ENCODE measurements around the gene ZBTB17.
"Not testable (repeated sequence)": the region's sequence is repeated elsewhere in the genome, so short reads cannot be mapped to it uniquely, and the experiment has no call there.

ZBTB17 gene

DNA sequence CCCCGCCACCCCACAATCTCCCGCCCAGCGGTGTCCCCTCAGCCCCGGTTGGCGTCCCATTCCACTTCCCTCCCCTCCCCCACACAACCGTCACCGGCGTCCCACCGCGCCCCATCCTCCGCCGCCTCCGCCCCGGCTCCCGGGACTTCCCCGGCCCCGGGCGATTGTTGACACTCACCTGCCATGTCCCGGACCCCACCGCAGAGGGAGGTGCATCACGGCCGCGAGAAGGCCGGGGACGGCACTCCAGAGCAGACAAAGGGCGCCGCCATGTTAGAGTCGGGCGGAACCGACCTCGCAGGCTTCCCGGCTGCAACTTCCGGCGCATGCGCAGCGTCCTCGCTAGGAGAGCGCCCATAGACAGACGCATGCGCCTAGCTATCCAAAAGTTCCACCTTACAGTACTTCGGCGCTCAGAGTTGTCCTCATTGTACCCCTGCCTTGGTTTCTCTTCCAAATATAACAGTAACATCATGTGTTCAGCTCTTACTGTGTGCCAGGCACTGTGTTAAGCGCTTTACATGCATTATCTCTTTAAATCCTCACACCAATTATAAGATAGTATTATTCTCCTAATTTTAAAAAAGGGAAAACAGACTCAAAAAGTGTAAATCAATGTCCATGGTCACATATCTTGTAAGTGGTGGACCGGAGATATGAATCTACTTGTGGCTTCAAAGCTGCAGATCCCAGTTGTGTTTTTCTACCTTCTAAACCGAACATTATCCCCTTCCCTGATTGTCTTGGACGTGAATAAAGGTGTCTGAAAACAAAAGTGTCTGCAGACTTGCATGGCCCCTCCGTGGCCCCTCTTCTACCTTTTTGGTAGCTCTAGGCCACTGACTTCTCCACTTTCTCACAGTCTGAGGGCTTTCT, at the start of gene ZBTB17:
TSS of gene ZBTB17 (minus strand) at position 297 of the 876 bp plus-strand sequence. CDS start 27,606 bp downstream, outside the sequence.
- DNase-seq: peak; percentile 96 to 98

DNA sequence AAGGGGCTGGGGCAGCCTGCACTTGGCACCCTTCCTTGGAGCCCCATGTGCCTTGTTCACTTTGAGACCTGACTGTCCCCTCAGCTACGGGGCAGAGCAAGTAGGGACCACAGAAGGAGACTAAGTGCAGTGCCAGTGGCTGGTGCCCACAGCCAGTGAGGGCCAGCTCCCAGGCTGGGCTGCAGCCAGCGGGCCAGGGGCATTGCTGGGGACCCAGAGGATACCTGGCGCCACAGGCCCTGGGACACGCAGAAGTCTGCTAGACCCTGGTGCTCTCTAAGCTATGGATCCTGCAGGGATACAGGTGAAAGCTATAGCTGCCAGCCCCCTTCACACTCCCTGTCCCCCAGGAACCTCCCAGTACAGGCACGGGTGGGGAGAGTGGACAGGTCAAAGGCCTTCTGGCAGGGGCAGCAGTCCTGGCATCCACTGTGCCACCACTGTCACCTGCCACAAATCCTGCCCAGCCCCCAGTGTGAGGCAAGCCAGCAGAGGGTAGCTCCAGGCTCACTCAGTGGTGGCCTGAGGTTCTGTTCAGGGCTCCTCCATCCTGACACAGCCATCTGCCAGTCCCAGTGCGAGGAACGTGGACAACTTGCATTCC, 47.3 kb upstream of the ZBTB17 start:
- no peak for DNase-seq

DNA sequence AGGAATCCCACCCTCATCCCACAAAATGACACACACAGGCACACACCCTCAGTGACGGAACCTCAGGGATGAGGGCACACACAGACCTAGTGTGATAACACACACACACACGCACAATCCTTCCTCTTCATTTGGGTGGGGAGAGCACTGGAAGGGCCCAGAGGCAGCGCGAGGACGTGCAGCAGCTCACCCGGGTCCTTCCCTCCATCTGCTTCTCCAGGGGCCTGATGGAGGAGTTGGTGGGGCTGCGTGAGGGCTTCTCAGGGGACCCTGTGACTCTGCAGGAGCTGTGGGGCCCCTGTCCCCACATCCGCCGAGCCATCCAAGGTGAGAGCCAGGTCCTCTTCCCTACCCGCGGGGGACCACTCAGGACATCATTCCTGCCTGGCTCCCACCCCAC, 46.5 kb upstream of the ZBTB17 start:
- DNase-seq: no peak

DNA sequence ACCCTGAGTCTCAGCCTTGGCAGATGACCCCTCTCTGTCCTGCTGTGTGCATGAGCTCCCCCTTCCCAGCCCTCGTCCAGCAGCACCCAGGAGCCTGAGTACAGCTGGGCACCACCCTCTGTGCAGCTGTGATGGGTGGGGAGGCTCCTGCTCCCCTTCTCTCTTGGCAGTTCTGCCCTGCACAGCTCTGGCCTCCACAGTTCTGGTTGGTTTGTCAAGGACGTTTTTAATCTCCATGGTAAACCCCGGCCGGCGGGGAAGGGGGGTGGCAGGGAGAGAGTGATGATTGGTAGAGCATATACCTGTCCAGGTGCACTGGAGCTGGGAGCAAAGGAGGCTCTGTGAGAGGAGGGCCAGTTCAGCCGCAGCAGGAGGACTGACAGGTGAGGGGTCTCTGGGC, 45.8 kb upstream of the ZBTB17 start, which contains the start of gene CLCNKA:
TSS of gene CLCNKA (plus strand) at position 356 of the 400 bp plus-strand sequence. CDS start 584 bp downstream, outside the sequence.
- no peak for DNase-seq

DNA sequence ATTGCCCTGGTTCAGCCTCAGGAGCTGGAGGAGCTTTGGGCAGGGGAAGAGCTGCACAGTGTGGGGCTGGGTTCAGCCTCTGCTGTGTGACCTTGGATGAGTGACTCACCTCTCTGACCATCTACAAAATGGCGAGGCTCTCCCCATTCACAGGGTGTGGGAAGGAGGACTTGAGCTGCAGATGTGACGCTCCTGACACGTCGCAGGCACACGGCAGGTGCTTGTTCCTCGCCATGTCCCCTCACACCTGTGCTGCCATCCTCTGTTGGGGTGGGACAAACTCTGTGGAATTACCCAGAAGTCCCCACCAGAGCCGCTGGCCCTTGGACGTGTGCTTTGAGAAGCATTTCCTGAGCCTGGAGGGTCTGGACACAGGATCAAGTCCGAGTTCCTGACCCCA, 45.0 kb upstream of the ZBTB17 start:
- DNase-seq: not testable (repeated sequence)

DNA sequence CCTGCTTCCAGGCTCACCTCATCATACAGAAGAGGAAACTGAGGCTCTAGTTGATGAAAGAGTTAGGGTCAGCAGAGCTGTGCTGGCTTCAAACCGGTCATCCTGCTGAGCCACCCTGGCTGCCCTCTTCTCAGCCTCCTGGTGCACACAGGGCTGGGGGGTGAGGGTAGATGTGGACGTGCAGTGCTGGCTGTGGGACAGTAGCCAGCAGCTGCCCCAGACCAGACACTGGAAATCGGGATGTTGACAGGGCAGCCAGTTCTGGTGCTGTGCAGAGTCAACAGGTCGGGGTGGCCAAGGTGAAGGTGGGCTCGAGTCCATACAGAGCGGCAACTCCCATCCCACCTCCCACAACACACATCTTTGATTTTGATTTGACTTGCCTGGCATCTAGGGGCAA, 44.4 kb upstream of the ZBTB17 start:
- no peak for DNase-seq

DNA sequence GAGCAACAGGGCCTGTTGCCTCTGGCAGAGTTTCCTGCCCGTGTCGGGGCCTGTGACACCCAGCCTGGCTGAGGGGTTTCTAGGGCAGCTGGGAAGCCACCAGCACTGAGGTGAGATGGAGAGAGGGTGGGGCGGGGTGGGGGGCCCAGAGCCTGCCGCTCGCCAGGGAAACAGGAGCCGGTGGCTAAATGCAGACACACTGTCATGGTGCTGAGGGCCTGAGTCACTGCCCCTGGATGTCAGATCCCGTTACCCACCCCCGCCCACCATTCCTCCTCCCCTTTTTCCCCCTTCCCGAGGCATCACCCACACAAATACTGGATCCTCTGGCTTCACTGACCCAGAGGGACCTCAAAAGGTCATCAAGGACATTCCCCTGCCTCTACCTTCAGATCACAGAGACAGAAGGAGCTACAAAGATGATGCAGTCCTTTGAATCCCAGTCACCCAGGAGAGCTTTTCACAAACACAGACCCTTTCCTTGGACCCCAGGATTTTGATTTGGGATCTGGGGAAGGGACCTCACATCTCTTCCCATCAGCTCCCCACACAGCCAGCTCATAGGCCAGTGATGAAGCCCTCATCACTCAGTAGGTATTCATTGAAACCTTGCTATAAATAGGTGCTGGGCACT, 43.9 kb upstream of the ZBTB17 start:
- no peak for DNase-seq

DNA sequence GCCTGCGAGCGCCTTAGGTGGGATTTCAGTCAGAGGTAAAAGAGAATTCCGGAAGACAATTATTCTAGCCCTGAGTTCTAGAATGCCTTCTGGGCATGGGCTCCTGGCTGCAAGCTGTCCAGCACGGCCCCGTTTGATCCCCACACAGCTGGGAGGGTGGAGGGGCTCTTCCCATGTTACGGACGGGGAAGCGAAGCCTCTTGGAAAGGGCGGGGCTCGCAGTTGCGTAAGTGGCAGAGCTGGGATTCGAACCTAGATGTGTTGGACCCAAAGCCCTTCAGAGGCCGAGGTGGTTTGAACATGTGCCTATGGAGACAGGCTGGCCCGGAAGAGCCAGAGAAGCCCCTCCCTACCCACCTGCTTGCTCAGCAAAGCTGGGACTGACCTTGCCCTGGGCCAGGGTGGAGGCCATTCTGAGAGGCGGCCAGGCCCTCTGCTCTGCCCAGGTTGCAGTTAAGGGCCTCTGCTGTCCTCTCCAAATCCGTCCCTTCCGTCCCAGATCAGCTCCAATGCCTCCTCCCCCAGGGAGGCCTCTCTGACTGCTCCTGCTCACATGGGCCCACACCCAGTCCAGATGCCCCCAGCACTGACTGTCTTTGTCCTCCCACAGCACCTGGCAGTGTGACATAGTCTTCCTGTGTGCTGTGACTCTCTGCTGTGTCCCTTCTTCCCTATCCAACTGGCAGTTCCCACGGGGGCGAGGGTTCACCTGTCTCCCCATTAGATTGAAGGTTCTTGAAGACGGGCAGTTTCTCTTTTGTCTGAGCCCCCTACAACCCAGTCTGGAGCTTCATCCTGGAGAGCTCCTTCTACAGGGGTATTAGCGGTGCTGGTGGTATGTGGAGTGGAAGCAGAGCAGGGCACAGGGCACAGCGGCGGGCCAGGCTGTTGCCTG, 43.1 kb upstream of the ZBTB17 start:
- no peak for DNase-seq

DNA sequence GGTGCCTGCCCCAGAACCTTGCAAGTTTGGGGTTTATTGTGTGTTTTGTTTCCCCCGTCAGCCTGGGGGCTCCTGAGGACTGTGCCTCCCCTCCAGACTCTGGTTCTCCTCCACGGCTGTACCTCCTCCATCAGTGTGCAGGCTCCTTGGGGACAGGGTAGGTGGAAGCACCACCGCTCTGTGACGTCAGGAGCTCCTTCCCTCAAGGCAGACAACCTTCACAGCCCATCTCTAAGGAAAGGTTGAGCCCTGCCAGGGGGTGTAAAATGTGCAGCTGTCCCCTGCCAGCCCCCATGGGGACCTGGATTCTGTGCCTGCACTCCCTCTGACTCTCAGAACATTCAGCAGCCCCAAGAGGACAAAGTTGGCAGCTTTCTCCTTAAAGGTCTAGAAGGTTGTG, 42.4 kb upstream of the ZBTB17 start:
- no peak for DNase-seq

DNA sequence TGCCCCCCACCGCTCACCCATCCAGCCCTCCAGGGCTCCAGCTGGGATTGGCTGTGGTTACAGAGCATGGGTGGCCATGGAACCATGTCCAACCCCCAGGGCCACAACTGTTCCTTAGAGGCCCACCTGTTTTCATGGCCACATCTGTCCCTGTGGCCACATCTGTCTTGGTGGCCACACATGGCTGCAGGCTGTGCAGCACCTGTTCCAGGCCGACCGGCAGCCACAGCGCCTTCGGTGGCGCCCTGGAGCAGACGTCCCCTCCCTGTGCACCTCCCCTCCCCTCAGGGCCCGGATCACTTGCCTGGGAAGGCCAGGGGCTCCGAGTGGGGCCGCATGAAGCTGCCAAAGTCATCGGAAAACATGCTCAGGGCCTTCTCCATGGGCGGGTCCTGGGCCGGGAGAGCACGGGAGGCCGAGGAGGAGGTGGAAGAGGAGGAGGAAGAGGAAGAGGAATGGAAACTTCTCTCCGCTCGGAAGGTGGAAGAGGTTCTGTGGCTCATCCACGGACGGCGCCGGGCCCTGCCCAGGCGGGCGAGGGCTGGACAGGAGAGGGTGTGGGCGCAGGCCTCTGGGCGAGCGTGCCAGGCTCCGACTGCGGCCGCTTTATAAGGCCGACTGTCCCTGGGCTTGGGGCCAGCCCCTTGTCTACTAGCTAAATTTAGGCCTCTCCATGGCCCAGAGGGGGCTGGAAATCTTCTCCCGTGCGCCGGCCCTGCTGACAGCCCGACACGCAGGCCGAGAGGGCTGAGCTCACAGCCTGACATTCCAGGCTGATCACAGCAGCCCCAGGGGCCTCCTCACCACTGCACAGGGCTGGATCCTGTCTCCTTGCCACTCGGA, 41.8 kb upstream of the ZBTB17 start, which contains the start of gene HSPB7:
TSS of gene HSPB7 (minus strand) at position 583 of the 843 bp plus-strand sequence. CDS start at position 503, 80 bp downstream.
- DNase-seq: no peak

DNA sequence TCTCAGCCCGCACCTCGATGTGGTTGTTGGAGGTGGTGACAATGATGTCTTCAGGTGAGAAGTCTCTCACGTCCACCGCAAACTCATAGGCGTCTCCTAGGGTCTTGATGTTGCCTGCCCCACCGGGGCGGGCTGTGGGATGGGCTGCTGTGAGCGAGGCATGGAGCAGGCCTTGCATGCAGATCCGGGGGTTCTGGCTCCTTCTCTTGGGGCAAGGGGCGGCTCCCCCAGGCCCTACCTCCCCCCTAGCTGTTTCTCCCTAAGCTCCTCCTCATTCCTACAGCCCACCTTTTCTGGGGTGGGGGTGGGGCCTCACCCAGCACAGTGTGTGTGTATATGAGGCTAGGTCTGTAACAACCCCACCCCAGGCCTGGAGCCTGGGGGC, 41.2 kb upstream of the ZBTB17 start:
- DNase-seq: no peak

DNA sequence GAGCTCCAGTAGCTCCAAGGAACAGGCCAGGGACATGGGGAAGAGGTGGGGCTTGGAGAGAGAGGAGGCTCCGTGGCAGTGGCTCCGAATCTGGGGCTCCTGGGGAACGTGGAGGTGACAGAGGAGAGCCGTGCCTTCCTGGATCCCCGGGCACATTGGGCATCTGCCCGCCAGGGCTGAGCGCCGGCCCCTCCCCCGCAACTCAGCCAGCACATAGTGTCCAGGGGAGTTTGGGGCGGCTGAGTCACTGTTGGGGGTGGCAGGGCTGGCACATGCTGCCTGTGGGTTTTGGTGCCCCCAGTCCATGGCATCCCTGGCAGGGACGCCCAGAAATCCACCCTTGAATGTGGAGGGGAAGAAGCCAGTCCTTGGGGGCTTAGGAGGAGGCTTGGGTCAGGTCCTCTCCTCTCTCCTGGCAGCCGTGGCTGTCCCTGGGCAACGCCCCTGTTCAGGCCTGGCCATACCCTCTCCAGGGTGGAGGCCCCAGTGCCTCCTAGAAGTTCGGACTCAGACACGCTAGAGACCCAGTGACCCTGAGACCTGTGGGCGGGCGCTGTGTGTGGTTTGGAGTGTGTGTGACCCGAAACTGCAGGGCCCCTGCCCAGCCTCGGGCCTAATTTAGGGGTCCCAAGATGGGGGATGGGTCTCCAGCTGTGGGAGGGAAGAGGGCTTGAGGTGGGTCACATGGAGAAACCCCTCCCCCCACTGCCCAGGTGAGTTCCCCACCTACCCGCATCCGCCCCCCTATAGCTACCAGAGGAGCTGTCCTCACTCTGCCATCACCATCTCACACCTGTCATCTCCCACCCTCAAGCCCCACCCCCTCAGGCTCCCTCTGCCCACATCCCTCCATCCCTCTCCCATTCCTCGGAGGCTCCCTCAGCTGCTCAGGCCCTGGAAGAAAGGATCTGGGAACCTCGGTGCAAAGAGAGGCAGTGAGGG, 40.3 kb upstream of the ZBTB17 start:
- DNase-seq: no peak

DNA sequence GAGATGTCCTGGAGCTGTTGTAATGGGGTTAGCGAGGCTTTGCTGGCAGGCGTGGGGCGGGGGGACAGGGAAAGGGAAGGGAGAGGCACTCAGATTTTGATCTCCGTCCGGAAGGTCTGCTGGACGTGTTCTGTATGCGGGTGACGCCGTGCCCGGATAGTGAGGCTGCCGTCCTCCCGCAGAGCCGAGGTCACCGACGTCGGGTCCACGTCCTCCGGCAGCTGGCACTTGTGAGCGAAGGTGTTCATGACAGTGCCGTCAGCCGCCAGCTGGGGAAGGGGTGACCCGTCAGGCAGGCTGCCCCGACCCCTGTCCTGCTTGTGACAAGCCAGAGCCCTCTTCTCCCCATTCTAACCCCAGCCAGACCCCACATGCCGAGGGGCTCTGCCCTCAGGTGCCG, 39.6 kb upstream of the ZBTB17 start:
- no peak for DNase-seq

DNA sequence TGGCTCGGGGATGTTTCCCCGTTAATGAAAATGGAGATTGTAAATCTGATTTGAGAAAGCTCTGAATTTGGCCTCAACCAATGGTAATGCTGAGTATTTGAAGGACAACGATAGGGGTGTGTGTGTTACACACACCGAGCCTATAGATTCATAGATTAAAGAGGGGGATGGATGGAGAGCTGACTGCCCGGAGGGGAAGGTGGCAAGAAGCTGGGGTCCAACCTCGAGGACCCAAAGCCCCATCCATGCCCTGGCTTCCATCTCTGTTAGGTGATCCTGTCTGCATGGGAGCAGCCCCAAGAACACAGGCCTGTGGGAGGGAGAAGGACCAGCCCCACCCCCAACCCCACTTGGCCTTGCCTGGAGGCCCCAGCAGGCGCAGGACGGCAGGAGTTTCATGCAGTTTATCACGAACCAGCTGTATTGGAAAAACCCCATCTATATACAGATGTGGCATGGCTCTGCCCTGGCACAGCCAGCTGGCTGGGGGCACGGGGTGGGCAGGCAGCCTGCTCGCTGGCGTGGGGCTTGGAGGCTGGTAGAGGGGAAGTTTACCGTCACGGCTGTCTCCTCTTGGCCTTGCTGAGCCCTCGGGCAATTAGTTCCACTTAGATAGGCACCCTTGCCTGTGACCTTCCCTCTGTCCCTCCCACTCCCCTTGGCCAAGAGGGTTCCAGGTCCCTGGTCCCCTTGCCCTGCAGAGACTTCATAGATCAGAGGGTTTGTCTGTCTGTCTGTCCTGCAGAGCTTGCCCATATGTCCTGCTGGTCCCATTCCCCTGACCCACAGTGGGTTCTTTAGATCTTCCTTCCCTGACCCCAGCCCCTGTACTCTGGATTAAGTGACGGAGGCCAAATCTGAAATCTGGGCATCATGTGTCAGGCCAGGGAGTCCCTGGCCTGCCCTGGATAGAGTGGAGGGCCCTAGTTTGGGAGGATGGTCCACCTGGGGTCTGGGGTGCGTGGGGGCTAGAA, 38.9 kb upstream of the ZBTB17 start:
- DNase-seq: no peak

DNA sequence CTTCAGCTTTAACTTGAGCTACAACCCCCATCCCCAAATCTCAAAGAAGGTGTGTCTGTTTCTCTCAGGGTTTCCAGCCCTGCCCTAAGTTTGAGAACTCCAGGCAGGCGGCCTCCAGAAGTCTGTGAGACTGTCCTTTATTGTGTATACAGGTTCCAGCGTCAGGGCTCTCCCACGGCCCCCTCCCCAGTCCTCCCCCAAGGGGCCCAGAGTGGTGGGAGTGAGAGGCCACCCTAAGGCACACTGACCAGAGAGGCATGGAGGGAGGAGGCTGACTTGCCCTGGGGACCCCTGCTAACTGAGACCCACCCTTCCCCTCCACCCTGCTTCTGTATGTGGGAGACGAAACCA, 38.0 kb upstream of the ZBTB17 start:
- no peak for DNase-seq

DNA sequence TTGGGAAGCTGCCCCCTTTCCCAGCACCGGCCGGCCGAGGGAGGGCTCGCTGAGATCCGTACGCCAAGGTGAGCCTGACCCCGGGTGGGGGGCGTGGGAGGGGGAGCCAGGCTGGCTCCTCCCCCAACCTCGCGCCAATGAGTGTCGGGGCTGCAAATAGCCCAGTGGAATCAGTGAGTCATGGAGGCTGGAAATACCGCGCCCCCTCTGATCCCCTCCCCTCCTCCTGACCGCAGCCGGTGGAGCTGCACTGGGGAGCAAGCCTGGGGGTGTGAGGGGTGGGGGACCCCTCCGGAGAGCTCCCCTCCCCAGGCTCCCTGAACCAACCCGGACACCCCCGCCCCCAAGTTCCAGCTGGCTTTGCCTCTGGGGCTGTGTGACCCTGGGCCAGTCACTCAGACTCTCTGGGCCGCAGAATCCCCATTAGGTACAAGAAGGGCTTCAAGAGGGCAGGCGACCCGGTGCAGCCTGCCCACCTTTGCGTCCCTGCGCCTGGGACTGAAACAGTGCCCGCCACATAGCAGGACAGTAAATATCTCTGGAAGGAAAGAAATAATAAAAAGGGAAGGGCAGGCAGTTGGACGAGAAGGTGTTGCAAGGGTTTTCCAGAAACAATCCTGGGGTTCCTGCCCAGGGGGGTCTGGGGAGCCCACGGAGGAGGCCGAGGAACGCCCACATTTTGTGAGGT, 37.5 kb upstream of the ZBTB17 start:
- peak; percentile 65 to 69 for DNase-seq

DNA sequence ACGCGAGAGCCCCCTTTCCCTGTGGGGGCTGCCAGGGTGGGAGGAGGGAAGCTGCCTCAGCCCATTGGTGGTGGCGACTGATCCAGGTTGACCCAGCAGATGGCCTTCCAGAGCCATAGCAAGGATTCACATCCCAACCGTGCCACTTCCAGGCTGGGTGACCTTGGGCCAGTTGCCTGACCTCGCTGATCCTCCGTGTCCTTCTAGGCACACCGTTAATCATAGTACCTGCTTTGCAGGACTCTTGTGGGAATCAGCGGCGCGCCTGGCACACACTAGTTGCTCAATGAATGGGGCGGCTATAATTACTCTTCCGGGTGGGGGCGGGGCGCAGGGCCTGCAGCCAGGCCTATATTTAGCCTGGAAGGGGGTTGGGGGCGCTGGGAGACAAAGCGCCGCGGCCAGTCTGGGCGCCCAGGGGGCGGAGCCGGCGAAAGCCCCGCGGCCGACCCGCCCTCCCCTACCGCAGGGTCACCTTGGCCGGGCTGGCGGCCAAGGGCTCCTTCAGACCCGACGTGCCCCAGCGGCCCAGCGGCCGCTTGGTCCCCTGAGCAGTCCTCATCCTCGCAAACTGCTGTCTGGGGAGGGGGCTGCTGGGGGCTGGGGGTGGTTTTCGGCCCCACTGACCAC, 36.8 kb upstream of the ZBTB17 start:
- peak in 1 of 2 donors; percentile 20 for DNase-seq

DNA sequence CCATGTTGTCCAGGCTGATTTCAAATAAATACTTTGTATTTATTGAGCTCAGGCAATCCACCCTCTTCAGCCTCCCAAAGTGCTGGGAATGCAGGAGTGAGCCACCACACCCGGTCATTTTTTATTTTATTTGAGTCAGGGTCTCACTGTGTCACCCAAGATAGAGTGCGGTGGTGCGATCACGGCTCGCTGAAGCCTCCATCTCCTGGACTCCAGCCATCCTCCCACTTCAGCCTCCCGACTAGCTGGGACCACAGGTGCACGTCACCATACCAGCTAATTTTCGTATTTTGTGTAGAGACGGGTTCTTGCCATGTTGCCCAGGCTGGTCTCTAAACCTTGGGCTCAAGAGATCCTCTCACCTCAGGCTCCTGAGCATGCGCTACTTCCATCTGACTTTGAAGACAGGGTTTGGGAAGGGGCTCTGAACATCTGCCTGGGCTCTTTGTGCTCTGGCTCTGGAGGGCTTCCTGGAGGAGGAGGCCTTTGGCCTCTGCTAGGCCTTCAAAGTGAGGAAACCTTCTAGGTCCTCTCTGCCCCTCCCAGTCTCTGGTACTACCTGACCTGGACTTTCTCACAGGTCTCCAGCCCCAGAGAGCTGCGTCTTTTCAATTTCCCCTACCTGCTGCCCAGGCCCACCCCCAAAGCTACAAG, 36.2 kb upstream of the ZBTB17 start:
- no peak for DNase-seq
